ENCODE measurements around the gene XPNPEP3.

XPNPEP3 gene

GRCh38 chr22:40818747-40819598 lies 38.0 kb upstream of the XPNPEP3 start, which contains the start of gene SLC25A17:
Gene SLC25A17 (minus strand): TSS chr22:40819346. CDS start chr22:40819248, 98 bp downstream.
- Histone ChIP-seq H3K27ac (ENCODE audit: extremely low read depth, low read depth, low read length) (peak within 1 kb of the TSS; percentile 91), H3K4me1 (ENCODE audit: control insufficient read depth, insufficient read depth, low read length) (no peaks in the 10 kb centered on the region), H3K9me3 (ENCODE audit: control insufficient read depth, insufficient read depth, low read depth, low read length) (no peaks in the 10 kb centered on the region), H3K4me3 (ENCODE audit: low read depth, low read length) (peak within 1 kb of the TSS; percentile 87), H3K36me3 (ENCODE audit: control insufficient read depth in 2 of 2, insufficient read depth in 1 of 2, low read length in 2 of 2) (peaks cover under 1 to 26% of the 10 kb centered on the region in 2 experiments; a peak in 2 of 3 replicates)
- POLR2A ChIA-PET: interaction anchor here (0.5 to 2.1 kb wide), 21 partner anchors 8 to 1329 kb away, joined by 3 to 14 read pairs (median 4); partner anchors contain the start of genes MRTFA, ST13 and XPNPEP3
- CTCF ChIA-PET: interaction anchor here (0.6 to 1.7 kb wide), 10 partner anchors 11 to 421 kb away, joined by 3 to 7 read pairs (median 3); partner anchors contain the start of genes ST13 and XPNPEP3
- 0 out of 2 replicates have a peak, but pooled peaks have one; percentile 27 for TF ChIP-seq KLF16 (tag by site-specific recombination; IDR thresholded peaks at IDR 0.05)
- peak; percentile 61; the same call in 1 of the 2 replicates for TF ChIP-seq ZBTB17 (tag by site-specific recombination; IDR thresholded peaks at IDR 0.05)
- TF ChIP-seq ZNF518A (tag by site-specific recombination; conservative IDR thresholded peaks at IDR 0.05; ENCODE audit: low read depth): 0 out of 2 replicates have a peak, but pooled peaks have one; percentile 20
- peak; percentile 57; the same call in 1 of the 2 replicates for TF ChIP-seq ZNF580 (tag by site-specific recombination; IDR thresholded peaks at IDR 0.05)
- no peak for TF ChIP-seq FEZF1 (tag by site-specific recombination; IDR thresholded peaks at IDR 0.05)
- no peak for TF ChIP-seq ZNF19 (tag by site-specific recombination; IDR thresholded peaks at IDR 0.05; ENCODE audit: low read depth)
- TF ChIP-seq ZFHX2 (tag by site-specific recombination; conservative IDR thresholded peaks at IDR 0.05): peak; percentile 78
- TF ChIP-seq ZBTB8A (tag by site-specific recombination; IDR thresholded peaks at IDR 0.05): peak; percentile 19; the same call in 1 of the 2 replicates
- 0 out of 2 replicates have a peak, but pooled peaks have one; percentile 52 for TF ChIP-seq ZNF777 (tag by site-specific recombination; IDR thresholded peaks at IDR 0.05; ENCODE audit: borderline replicate concordance)
- TF ChIP-seq ZSCAN30 (tag by site-specific recombination; IDR thresholded peaks at IDR 0.05): 0 out of 2 replicates have a peak, but pooled peaks have one; percentile 4
- no peak for TF ChIP-seq ZBTB48 (tag by site-specific recombination; IDR thresholded peaks at IDR 0.05)
- TF ChIP-seq ZBTB11 (tag by site-specific recombination; conservative IDR thresholded peaks at IDR 0.05; ENCODE audit: low read depth): peak; percentile 69
- TF ChIP-seq ZBTB6 (tag by site-specific recombination; IDR thresholded peaks at IDR 0.05): 0 out of 2 replicates have a peak, but pooled peaks have one; percentile 12
- TF ChIP-seq YY1 (tag by site-specific recombination; IDR thresholded peaks at IDR 0.05): peak; percentile 48
- TF ChIP-seq KLF9 (tag by site-specific recombination; IDR thresholded peaks at IDR 0.05; ENCODE audit: low read depth): 0 out of 2 replicates have a peak, but pooled peaks have one; percentile 26
- TF ChIP-seq ZXDB (tag by site-specific recombination; IDR thresholded peaks at IDR 0.05): peak; percentile 30; the same call in 1 of the 2 replicates
- no peak for TF ChIP-seq ZNF433 (tag by site-specific recombination; IDR thresholded peaks at IDR 0.05; ENCODE audit: low read depth)
- peak; percentile 81; the same call in 1 of the 2 replicates for TF ChIP-seq ZNF362 (tag by site-specific recombination; IDR thresholded peaks at IDR 0.05)
- TF ChIP-seq ZNF10 (tag by site-specific recombination; IDR thresholded peaks at IDR 0.05): no peak
- TF ChIP-seq ZNF747 (tag by site-specific recombination; IDR thresholded peaks at IDR 0.05): no peak
- no peak for TF ChIP-seq ZNF114 (tag by site-specific recombination; IDR thresholded peaks at IDR 0.05)
- TF ChIP-seq ZNF2 (tag by site-specific recombination; IDR thresholded peaks at IDR 0.05): peak; percentile 45; the same call in 1 of the 2 replicates
- TF ChIP-seq ZNF426 (tag by site-specific recombination; IDR thresholded peaks at IDR 0.05): no peak
